GM12892 (cell line): ENCODE measurements around the gene SLC6A3.

Experiments used
- POLR2A ChIP-seq: IDR thresholded peaks from 2 replicates; pipeline ENCODE4 v1.6.1; 2011; ENCODE audit warnings: low read depth, low read length, control low read depth
- POLR2AphosphoS5 ChIP-seq: IDR thresholded peaks from 2 replicates; pipeline ENCODE4 v1.6.1; 2011; ENCODE audit warnings: low read depth, low read length, control low read depth
- TAF1 ChIP-seq: IDR thresholded peaks from 2 replicates; pipeline ENCODE4 v1.6.1; 2011; ENCODE audit warnings: low read depth, mild to moderate bottlenecking, control low read depth, low read length, borderline replicate concordance

- TF ChIP-seq POLR2AphosphoS5 (no peak), POLR2A (no peak), TAF1 (no peak)
Observed at GRCh38 chr5:1410156-1411014, 34.9 kb downstream of the SLC6A3 start.
